Measurements from ENCODE around the gene ATRNL1. TPM values are rescaled to one million over a fixed set of nuclear protein-coding genes. Genes with fewer than 3 reads are reported as not detected.

ATRNL1 gene
- total RNA-seq, 1 donor from 2014 or later: 16.4 TPM

DNA sequence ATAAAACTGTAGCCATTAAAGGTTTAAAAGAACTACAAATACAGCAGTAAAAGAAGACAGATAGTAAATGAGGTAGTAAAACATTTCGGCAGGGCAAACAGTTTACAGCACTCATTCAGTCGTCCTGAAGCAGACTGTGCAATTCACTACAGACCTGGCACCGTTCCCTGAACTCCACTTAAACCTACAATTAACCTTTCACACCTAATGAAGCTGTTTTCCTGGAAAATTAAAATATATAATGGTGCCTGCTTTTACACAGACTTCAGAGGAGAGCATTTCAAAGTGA, 844.5 kb downstream of the ATRNL1 start:
- Histone ChIP-seq H2AFZ (replicated peaks) (no peak overlapping the region), H3K4me3 (no peak overlapping the region), H3K79me2 (ENCODE audit: low read depth) (no peaks in the 10 kb centered on the region), H3K9me3 (ENCODE audit: low read depth) (no peaks in the 10 kb centered on the region), H3K36me3 (no peaks in the 10 kb centered on the region), H3K4me1 (no peaks in the 10 kb centered on the region), H3F3A (ENCODE audit: low read depth) (no peaks in the 10 kb centered on the region), H3K4me2 (no peak overlapping the region), H3K27ac (no peak overlapping the region), H3K9ac (no peak overlapping the region), H3K27me3 (no peaks in the 10 kb centered on the region), H4K20me1 (ENCODE audit: low read depth) (no peaks in the 10 kb centered on the region)
- H3K27me3 Mint-ChIP-seq (ENCODE audit: insufficient read depth, low read depth): no peaks in the 10 kb centered on the region
- no peak overlapping the region for H3K27ac Mint-ChIP-seq
- H3K4me3 Mint-ChIP-seq: no peak overlapping the region
- no peaks in the 10 kb centered on the region for H3K9me3 Mint-ChIP-seq
- DNase-seq (ENCODE audit: low spot score): no peak
- no peak for TF ChIP-seq EZH2phosphoT487 (IDR thresholded peaks at IDR 0.05)
- TF ChIP-seq, protein P1, sequence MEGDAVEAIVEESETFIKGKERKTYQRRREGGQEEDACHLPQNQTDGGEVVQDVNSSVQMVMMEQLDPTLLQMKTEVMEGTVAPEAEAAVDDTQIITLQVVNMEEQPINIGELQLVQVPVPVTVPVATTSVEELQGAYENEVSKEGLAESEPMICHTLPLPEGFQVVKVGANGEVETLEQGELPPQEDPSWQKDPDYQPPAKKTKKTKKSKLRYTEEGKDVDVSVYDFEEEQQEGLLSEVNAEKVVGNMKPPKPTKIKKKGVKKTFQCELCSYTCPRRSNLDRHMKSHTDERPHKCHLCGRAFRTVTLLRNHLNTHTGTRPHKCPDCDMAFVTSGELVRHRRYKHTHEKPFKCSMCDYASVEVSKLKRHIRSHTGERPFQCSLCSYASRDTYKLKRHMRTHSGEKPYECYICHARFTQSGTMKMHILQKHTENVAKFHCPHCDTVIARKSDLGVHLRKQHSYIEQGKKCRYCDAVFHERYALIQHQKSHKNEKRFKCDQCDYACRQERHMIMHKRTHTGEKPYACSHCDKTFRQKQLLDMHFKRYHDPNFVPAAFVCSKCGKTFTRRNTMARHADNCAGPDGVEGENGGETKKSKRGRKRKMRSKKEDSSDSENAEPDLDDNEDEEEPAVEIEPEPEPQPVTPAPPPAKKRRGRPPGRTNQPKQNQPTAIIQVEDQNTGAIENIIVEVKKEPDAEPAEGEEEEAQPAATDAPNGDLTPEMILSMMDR (IDR thresholded peaks at IDR 0.05): no peak
- TF ChIP-seq EZH2 (IDR thresholded peaks at IDR 0.05): no peak
- H3K4me1 Mint-ChIP-seq: no peaks in the 10 kb centered on the region
- no peaks in the 10 kb centered on the region for H3K36me3 Mint-ChIP-seq

GRCh38 chr10:115939101-115939854, 846.1 kb downstream of the ATRNL1 start:
- Histone ChIP-seq H3F3A (ENCODE audit: low read depth) (no peaks in the 10 kb centered on the region), H3K4me1 (no peaks in the 10 kb centered on the region), H3K9me3 (ENCODE audit: low read depth) (no peaks in the 10 kb centered on the region), H3K27me3 (no peaks in the 10 kb centered on the region), H2AFZ (replicated peaks) (no peak overlapping the region), H3K9ac (no peak overlapping the region), H4K20me1 (ENCODE audit: low read depth) (no peaks in the 10 kb centered on the region), H3K36me3 (no peaks in the 10 kb centered on the region), H3K27ac (no peak overlapping the region), H3K79me2 (ENCODE audit: low read depth) (no peaks in the 10 kb centered on the region), H3K4me2 (no peak overlapping the region), H3K4me3 (no peak overlapping the region)
- H3K36me3 Mint-ChIP-seq: no peaks in the 10 kb centered on the region
- no peaks in the 10 kb centered on the region for H3K9me3 Mint-ChIP-seq
- H3K4me3 Mint-ChIP-seq: no peak overlapping the region
- H3K27ac Mint-ChIP-seq: no peak overlapping the region
- no peak for DNase-seq (ENCODE audit: low spot score)
- TF ChIP-seq EZH2phosphoT487 (IDR thresholded peaks at IDR 0.05) (no peak), EZH2 (IDR thresholded peaks at IDR 0.05) (no peak)
- no peaks in the 10 kb centered on the region for H3K27me3 Mint-ChIP-seq (ENCODE audit: insufficient read depth, low read depth)
- H3K4me1 Mint-ChIP-seq: no peaks in the 10 kb centered on the region

- H3K27ac Mint-ChIP-seq: no peak overlapping the region
These were observed 848.2 kb downstream of the ATRNL1 start for GRCh38 chr10:115941361-115941771.

GRCh38 chr10:115942101-115942500, 848.9 kb downstream of the ATRNL1 start:
- Histone ChIP-seq H3K79me2 (ENCODE audit: low read depth) (no peaks in the 10 kb centered on the region), H3K4me3 (no peak overlapping the region), H3K4me1 (no peaks in the 10 kb centered on the region), H3K9ac (no peak overlapping the region), H2AFZ (replicated peaks) (no peak overlapping the region), H3K9me3 (ENCODE audit: low read depth) (no peaks in the 10 kb centered on the region), H3K27ac (no peak overlapping the region), H3F3A (ENCODE audit: low read depth) (no peaks in the 10 kb centered on the region), H3K27me3 (no peaks in the 10 kb centered on the region), H3K4me2 (no peak overlapping the region), H4K20me1 (ENCODE audit: low read depth) (no peaks in the 10 kb centered on the region), H3K36me3 (no peaks in the 10 kb centered on the region)
- TF ChIP-seq EZH2phosphoT487 (IDR thresholded peaks at IDR 0.05) (no peak), EZH2 (IDR thresholded peaks at IDR 0.05) (no peak)
- TF ChIP-seq, protein P1 (IDR thresholded peaks at IDR 0.05): no peak
- Mint-ChIP-seq H3K36me3 (no peaks in the 10 kb centered on the region), H3K9me3 (no peaks in the 10 kb centered on the region), H3K4me3 (no peak overlapping the region), H3K4me1 (no peaks in the 10 kb centered on the region), H3K27ac (no peak overlapping the region), H3K27me3 (ENCODE audit: insufficient read depth, low read depth) (no peaks in the 10 kb centered on the region)
- no peak for DNase-seq (ENCODE audit: low spot score)

More at GRCh38 chr10:115941361-115941771, 848.2 kb downstream of the ATRNL1 start:
- Histone ChIP-seq H2AFZ (replicated peaks) (no peak overlapping the region), H4K20me1 (ENCODE audit: low read depth) (no peaks in the 10 kb centered on the region), H3K9ac (no peak overlapping the region), H3F3A (ENCODE audit: low read depth) (no peaks in the 10 kb centered on the region), H3K4me2 (no peak overlapping the region), H3K36me3 (no peaks in the 10 kb centered on the region), H3K4me3 (no peak overlapping the region), H3K4me1 (no peaks in the 10 kb centered on the region), H3K27ac (no peak overlapping the region), H3K79me2 (ENCODE audit: low read depth) (no peaks in the 10 kb centered on the region), H3K27me3 (no peaks in the 10 kb centered on the region), H3K9me3 (ENCODE audit: low read depth) (no peaks in the 10 kb centered on the region)
- no peak overlapping the region for H3K4me3 Mint-ChIP-seq
- no peak for DNase-seq (ENCODE audit: low spot score)
- no peaks in the 10 kb centered on the region for H3K9me3 Mint-ChIP-seq
- no peaks in the 10 kb centered on the region for H3K4me1 Mint-ChIP-seq
- H3K36me3 Mint-ChIP-seq: no peaks in the 10 kb centered on the region
- no peaks in the 10 kb centered on the region for H3K27me3 Mint-ChIP-seq (ENCODE audit: insufficient read depth, low read depth)
- TF ChIP-seq EZH2phosphoT487 (IDR thresholded peaks at IDR 0.05) (no peak), EZH2 (IDR thresholded peaks at IDR 0.05) (no peak)
- TF ChIP-seq, protein P1 (IDR thresholded peaks at IDR 0.05): no peak
